ENCODE data around the gene KNDC1. TPM values are rescaled to one million over a fixed set of nuclear protein-coding genes. Genes with fewer than 3 reads are reported as not detected.

KNDC1 gene
- polyA plus RNA-seq, 1 donor (not counting 4 experiments of a cell fraction or from before 2014, with no cell fraction given): 0.20 TPM

DNA sequence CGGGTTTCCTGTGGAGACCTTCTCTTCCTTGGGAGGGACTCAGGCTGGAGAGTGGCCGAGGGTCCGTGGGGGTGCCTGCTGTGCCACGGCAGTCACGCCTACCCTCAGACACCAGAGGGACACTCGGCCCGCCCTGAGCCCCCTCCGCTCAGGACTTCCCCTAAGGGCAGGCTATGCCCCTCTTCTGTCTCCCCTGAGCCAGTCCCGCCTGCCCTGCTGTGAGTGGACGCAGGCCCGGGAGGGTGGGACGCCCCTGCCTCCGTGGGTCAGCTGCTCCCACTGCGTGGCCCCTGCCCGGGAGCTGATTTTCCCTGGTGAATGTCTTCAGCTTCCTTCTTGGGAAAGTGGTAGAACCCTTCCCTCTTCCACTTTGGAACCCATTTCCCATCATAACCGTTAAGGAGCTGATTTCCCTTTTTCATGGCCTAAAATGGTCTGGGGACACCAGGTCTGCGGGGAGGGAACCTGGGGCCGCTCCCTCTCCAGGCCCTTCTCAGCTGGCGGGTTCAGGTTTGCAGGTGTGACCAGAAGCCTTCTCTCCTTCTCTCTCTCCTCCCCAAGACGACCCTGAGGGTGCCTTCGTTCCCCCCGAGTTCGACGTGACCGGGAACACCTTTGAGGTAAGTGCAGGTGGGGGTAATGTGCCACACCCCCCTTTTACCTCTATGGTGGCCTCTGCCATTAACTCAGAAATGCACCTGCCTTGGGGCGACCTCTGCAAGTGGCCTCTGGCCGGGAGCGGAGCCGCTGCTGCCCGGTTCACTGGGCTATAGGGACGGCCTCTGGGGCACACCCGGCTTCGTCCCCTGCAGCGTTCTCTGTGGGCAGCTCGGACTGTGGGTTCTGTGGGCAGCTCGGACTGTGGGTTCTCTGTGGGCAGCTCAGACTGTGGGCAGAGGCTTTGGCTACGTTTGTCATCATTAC, 7.9 kb downstream of the KNDC1 start:
- Histone ChIP-seq H3K27ac (ENCODE audit: control insufficient read depth, insufficient read depth, low read length) (no peak overlapping the region), H2AFZ (ENCODE audit: control insufficient read depth, low read length) (no peak overlapping the region), H3K79me2 (ENCODE audit: control insufficient read depth, insufficient read depth, low read length) (no peaks in the 10 kb centered on the region), H3K27me3 (ENCODE audit: control insufficient read depth, extremely low read depth, insufficient read depth, low read length) (peaks cover 3% of the 10 kb centered on the region), H3K36me3 (ENCODE audit: control insufficient read depth in 2 of 2, extremely low read depth in 1 of 2, insufficient read depth in 2 of 2, low read length in 2 of 2) (no peaks in the 10 kb centered on the region), H4K20me1 (ENCODE audit: control insufficient read depth, extremely low read depth, insufficient read depth, low read length) (no peaks in the 10 kb centered on the region), H3K9ac (ENCODE audit: control insufficient read depth, extremely low read depth, insufficient read depth, low read length) (no peak overlapping the region), H3K9me3 (ENCODE audit: control insufficient read depth, low read depth, low read length) (peaks cover 3% of the 10 kb centered on the region), H3K4me2 (ENCODE audit: control insufficient read depth, extremely low read depth, insufficient read depth, low read depth, low read length) (no peak overlapping the region), H3K4me3 (ENCODE audit: control insufficient read depth in 2 of 3, extremely low read depth in 1 of 3, insufficient read depth in 2 of 3, low read depth in 1 of 3, low read length in 3 of 3) (no peak overlapping the region), H3K4me1 (ENCODE audit: control insufficient read depth, extremely low read depth, insufficient read depth, low read length) (no peaks in the 10 kb centered on the region), H3K9me1 (ENCODE audit: control insufficient read depth, extremely low read depth, insufficient read depth, low read length) (no peaks in the 10 kb centered on the region)
- DNase-seq (ENCODE audit: low read depth, low spot score): no peak
- no peak for TF ChIP-seq EZH2 (IDR thresholded peaks at IDR 0.05; ENCODE audit: low read length)
- TF ChIP-seq, protein P1, sequence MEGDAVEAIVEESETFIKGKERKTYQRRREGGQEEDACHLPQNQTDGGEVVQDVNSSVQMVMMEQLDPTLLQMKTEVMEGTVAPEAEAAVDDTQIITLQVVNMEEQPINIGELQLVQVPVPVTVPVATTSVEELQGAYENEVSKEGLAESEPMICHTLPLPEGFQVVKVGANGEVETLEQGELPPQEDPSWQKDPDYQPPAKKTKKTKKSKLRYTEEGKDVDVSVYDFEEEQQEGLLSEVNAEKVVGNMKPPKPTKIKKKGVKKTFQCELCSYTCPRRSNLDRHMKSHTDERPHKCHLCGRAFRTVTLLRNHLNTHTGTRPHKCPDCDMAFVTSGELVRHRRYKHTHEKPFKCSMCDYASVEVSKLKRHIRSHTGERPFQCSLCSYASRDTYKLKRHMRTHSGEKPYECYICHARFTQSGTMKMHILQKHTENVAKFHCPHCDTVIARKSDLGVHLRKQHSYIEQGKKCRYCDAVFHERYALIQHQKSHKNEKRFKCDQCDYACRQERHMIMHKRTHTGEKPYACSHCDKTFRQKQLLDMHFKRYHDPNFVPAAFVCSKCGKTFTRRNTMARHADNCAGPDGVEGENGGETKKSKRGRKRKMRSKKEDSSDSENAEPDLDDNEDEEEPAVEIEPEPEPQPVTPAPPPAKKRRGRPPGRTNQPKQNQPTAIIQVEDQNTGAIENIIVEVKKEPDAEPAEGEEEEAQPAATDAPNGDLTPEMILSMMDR (optimal IDR thresholded peaks at IDR 0.05 in 1 of 3, IDR thresholded peaks at IDR 0.05 in 1 of 3, conservative IDR thresholded peaks at IDR 0.05 in 1 of 3; ENCODE audit: extremely low read depth in 1 of 3, insufficient read depth in 2 of 3, low read length in 3 of 3): no peak
- FAIRE-seq: no peak
- dilution Hi-C loops (cut with MboI; ENCODE audit: extremely low pct_ligation_motif_present, low sequenced_read_pairs): no loop called here

DNA sequence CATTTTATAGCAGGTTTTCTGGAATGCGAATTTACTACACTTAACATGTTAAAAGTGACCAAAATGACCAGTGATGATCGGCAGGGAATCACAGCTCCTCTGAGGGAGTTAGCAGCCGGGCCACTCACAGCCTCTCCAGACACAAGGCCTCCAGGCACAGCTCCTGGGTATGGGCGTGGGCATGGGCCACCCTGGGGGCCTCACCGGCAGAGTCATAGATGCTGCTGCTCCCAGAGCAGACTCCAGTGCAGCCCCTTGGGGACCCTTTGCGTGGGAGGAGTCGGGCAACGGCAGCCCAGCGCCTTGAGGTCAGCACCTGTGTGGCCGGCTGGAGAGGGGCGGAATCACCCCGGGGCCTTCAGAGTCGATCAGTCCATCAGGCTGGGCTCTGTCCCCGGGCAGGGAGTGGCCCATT, 8.6 kb downstream of the KNDC1 start:
- Histone ChIP-seq H3K27me3 (ENCODE audit: control insufficient read depth, extremely low read depth, insufficient read depth, low read length) (no peaks in the 10 kb centered on the region), H3K79me2 (ENCODE audit: control insufficient read depth, insufficient read depth, low read length) (no peaks in the 10 kb centered on the region), H4K20me1 (ENCODE audit: control insufficient read depth, extremely low read depth, insufficient read depth, low read length) (no peaks in the 10 kb centered on the region), H3K9me1 (ENCODE audit: control insufficient read depth, extremely low read depth, insufficient read depth, low read length) (no peaks in the 10 kb centered on the region), H3K9me3 (ENCODE audit: control insufficient read depth, low read depth, low read length) (peaks cover 3% of the 10 kb centered on the region), H3K4me3 (ENCODE audit: control insufficient read depth in 2 of 3, extremely low read depth in 1 of 3, insufficient read depth in 2 of 3, low read depth in 1 of 3, low read length in 3 of 3) (no peak overlapping the region), H3K9ac (ENCODE audit: control insufficient read depth, extremely low read depth, insufficient read depth, low read length) (no peak overlapping the region), H3K4me2 (ENCODE audit: control insufficient read depth, extremely low read depth, insufficient read depth, low read depth, low read length) (no peak overlapping the region), H3K27ac (ENCODE audit: control insufficient read depth, insufficient read depth, low read length) (no peak overlapping the region), H3K4me1 (ENCODE audit: control insufficient read depth, extremely low read depth, insufficient read depth, low read length) (no peaks in the 10 kb centered on the region), H3K36me3 (ENCODE audit: control insufficient read depth in 2 of 2, extremely low read depth in 1 of 2, insufficient read depth in 2 of 2, low read length in 2 of 2) (no peaks in the 10 kb centered on the region), H2AFZ (ENCODE audit: control insufficient read depth, low read length) (no peak overlapping the region)
- FAIRE-seq: no peak
- dilution Hi-C loops (cut with MboI; ENCODE audit: extremely low pct_ligation_motif_present, low sequenced_read_pairs): no loop called here
- no peak for DNase-seq (ENCODE audit: low read depth, low spot score)
- no peak for TF ChIP-seq EZH2 (IDR thresholded peaks at IDR 0.05; ENCODE audit: low read length)
- TF ChIP-seq, protein P1 (optimal IDR thresholded peaks at IDR 0.05 in 1 of 3, IDR thresholded peaks at IDR 0.05 in 1 of 3, conservative IDR thresholded peaks at IDR 0.05 in 1 of 3; ENCODE audit: extremely low read depth in 1 of 3, insufficient read depth in 2 of 3, low read length in 3 of 3): no peak
